Right lung (tissue), 5 donors: ENCODE measurements around the gene NDUFAF8. TPM values are rescaled to one million over a fixed set of nuclear protein-coding genes. Genes with fewer than 3 reads are reported as not detected.

ENCODE experiments used
- DNase-seq, 2 donors: peaks; one replicate each; pipeline ENCODE4 v3.0.0-alpha.2; 2013
- polyA plus RNA-seq, 5 donors: library from polyadenylated mRNA; unstranded; fragments of 120-200 nt; gene quantifications; one replicate each; pipeline versions ENCODE4 v1.2.1 to v1.2.3, GENCODE V29; 2013; ENCODE audit warnings: inconsistent platforms in 1 of 5, low replicate concordance in 1 of 5; ENCODE audit not compliant: insufficient read length in 5 of 5, insufficient read depth in 1 of 5

The NDUFAF8 gene
- polyA plus RNA-seq, 5 donors: 37.7 to 56.8 (median 41.3) TPM

DNA sequence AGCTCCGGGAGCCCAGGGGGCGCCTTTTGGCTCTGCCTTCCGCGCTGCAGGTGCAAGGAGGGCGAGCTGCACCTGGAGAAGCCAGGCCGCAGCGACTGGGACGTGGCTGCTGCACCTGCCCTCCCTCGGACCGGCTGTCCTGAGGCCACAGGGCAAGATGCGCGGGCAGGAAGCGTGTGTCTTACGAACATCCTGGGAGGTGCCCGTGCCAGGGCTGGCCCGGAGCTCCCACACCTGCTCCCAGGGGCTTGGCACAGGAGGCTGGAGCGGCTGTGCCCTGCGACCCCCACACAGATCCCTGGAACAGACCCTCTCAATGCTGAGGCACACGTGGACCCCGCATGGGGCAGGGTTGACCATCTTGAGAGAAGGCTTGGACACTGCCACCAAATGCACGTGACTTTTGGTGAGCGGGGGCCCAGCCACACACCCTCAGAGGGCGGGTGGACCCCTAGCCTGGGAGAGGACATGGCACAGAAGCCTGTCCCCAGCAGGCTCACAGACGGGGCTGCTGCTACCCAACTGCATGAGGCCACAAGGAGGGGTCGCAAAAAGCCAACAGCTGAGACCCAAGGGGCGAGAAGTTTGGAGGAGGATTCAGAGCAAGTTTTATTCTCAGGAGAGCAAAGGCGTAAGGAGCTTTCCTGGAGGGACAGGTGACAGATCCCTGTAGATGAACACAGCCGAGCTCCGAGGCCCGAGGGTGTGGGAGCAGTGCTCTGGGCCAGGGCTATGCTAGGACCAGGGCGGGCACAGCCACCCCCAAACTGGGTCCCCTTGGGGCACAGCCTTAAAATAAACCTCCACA is 11.4 kb downstream of the NDUFAF8 start:
- DNase-seq: no peak

DNA sequence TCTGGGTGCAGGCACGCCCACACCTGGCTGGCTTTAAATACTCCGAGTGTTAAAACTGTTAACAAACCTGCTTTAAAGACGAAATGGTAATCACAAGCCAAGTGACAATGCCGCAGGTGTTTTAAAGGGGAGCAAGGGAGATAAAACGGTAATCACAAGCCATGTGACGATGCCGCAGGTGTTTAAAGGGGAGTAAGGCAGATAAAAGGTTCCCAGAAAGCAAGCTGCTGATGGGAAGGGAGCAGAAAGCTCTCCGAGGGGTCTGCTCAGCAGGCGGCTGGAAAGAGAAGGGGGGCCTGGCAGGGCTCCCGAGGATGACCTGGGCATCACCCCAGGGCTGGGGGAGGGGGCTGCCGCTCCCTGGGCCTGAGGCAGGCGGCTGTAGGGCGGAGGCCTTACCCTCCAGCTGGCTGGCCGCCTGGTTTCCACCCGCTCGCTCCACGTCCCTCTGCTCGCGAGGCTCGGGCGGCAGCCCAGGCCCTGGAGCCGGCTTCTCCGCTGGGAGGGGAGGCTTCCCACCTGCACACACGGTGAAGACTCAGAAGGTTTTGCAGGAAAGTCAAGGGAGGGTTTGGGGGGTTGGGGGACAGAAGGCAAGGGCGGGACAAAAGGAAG is 12.1 kb downstream of the NDUFAF8 start:
- DNase-seq: no peak

DNA sequence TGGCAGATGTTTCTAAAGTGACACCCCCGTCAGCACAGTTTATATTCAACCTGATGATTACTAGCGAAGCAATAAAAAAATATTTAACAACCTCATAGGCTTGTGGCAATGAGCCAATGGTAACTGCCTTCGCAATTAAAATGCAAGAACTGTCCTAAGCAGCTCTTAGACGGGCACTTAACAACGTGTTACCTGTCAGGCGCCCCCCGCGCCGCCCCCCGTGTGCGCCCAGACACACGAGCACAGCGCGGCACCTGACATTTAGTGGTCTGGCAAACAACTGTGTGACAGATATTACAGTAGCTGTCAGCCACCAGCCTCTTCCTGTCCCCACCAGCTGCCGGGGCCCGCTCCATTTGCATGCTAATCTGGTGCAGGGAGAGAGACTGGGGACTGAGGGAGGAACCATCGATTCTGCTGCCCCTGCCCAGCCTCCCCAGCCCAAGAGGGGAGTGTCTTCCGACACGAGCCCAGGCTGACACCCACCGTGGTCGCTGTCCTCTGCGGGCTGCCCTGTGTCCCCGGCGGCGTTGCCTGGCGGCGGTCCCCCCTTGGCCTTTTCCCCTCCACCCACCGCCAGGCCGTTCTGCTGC is 12.7 kb downstream of the NDUFAF8 start:
- no peak for DNase-seq

DNA sequence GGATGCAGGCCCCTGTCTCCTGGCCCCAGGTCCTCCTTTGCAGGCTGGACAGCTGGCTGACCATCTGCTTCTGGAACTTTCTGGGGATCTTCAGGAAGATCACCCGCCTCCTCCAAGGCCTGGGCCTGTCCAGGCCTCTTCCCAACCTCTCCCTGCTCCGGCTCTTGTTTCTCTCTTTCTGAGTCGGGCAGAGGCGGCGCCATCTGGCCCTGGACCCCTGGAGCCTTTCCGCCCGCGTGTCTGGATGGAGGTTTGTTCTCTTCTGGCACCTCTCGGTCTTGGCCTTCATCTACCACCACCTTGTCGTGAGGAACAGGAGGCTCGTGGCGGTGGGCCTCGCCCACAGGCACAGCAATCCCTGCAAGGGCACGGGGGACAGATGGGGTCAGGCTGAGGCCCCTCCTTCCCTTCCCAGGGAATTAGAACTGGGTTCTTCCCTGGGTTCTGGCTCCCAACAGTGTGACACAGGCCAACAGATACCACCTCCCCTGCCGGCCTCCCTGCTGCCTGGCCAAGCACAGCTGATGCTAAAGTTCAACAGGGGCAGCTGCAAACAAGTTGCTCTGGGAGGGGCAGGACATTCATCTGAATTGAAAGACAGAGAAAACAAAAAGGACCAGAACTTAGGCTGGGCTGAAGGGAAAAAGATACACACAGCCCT is 13.3 kb downstream of the NDUFAF8 start:
- no peak for DNase-seq

DNA sequence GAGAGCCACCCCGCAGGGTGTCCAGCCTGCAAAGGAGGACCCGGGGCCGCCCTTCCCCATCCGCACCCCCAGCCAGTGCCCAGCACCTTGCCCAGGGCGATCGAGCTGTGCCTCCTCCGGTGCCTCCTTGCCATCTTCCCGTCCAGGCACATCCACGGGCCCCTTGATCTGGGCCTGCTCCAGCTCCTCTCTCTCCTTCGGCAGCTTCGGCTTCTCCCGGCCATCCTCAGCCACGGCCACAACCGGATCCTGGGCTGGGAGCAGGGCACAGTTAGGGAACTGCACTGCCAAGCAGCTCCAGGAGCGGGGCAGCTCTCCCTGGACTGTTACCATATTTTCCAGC is 13.8 kb downstream of the NDUFAF8 start:
- DNase-seq: no peak

DNA sequence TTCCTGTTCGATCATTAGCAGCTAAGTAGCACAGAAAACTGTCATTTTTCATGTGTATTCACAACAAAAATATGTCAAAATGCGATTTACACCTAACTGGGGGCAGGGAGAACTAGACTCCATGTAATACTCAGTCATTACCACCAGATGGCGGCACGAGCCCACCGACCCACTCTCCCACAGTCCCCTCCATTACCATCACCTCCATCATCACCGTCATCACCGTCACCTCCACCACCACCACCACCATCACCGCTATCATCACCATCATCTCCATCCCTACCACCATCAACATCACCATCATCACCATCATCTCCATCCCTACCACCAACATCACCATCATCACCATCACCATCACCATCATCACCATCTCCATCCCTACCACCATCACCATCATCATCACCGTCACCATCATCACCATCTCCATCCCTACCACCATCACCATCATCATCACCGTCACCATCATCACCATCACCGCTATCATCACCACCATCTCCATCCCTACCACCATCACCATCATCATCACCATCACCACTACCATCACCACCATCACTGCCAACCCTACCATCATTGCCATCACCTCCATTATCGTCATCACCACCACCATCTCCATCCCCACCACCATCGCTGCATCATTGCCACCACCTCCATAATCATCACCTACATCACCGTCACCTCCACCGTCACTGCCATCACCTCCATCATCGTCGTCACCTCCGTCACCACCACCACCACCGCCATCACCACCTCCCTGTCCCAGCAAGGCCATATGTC is 14.4 kb downstream of the NDUFAF8 start:
- peak in 1 of 2 donors; percentile 38 for DNase-seq

DNA sequence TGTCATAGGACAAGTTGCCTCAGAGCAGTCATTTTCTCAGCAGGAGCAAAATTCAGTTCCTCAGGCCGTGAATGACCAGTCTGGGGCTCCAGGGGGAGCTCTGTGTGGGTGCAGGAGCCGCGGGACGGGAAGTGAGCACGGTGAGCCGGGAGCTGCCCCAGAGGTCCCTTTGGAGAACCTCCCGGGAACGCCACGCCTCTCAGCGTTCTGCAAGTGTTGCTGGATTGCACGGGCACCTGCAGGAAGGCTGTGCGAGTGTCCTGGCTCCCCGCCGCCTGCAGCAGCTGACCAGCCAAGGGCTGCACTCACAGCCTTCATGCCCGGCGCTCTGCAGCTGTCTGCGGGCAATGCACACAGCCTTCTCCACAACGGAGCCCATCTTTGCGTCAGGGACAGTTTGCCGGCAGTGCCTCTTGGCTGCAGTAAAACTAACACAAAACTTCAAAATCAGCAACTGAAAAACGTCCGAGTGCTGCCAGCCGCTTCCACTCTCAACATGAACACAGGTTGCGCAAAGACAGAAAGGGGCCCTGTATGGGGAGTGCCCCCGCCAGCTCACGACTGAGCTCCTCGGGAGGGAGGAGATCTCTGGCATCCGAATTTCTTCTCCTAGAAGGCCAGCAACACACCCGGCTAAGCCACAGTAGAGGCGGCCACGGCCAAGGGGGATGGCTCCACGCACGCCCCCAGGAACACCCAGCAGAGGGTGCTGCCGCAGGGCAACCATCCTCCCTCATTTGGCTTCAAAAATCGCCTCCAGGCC is 16.0 kb downstream of the NDUFAF8 start:
- DNase-seq: peak; percentile 77 to 81

DNA sequence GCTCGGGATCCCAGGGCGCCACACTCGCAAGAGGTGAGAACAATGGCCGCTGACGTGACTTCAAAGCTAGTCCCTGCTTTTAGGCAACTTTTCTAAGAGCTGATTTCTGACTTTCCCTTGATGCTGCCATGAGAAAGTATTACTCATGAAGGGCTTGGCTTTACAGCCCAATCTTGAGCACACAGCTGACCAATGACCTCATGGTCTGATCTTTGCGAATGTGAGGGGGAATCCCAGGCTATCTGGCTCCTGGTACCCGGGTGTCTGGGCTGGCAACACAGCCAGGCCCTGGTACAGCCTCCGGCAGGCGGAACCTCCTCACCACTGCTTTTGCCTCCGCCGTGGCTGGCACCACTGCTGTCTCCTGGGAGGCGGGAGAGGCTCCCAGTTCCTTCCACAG is 17.5 kb downstream of the NDUFAF8 start:
- DNase-seq: no peak

DNA sequence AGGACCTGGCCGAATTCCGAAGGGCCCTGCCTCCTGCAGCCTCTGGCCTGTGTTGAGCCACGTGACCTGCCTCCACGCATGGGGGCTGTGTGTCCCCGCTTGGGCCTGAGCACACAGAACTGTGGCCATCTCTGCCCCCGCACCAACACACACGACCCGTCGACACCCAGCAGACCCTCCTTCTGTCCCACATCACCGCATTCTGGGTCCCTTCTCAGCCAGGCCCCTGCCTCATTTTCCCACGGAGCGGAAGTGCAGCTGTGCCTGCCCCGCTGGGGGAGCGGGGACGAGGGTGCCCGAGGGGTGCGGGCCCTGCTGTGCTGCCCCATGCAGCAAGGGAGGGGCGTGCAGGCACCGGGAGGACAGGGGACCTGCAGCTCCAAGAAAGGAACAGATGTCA is 18.4 kb downstream of the NDUFAF8 start:
- DNase-seq: no peak

DNA sequence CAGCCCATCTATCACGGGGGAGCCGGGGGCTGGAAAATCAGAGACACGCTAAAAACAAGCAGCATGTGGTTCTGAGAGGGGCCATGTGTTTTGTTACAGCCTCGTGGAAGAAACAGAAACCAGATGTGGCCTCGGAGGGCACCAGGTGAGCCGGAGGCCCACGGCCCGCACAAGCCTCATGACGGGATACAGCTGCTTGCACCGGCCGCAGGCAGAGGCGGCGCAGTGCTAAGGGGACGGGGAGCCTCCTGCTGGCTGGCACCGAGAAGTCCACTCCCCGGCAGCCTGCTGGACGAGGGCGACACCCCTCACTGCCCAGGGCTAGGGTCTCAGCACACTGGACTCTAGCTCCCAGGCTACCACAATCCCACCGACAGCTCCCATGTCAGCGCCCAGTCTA is 19.2 kb downstream of the NDUFAF8 start:
- no peak for DNase-seq

DNA sequence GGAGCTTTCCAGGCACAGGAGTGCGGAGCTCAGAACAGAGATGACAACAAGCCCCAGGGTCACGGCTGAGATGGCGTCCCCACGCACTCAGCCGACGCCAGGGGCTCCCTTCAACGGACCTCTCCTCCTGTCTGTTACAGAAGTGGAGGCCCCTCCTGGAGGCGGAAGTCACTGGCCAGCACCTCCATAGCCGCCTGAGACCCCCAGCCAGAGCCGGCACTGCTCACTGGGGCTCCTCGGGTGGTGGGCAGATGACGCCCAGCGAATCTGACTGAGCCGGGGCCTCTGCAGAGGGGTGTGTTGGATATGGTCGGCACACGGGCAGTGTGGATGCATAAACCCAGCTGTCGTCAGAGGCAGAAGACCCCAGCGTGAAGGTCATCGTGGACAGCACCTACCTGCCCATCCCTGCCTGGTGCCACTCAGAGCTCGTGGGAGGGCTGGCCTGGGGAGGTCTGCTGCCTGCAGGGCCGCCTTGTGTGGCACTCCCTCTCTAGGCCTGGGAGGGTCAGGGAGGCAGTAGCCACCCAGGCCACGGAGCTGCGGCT is 20.0 kb downstream of the NDUFAF8 start:
- DNase-seq: no peak

DNA sequence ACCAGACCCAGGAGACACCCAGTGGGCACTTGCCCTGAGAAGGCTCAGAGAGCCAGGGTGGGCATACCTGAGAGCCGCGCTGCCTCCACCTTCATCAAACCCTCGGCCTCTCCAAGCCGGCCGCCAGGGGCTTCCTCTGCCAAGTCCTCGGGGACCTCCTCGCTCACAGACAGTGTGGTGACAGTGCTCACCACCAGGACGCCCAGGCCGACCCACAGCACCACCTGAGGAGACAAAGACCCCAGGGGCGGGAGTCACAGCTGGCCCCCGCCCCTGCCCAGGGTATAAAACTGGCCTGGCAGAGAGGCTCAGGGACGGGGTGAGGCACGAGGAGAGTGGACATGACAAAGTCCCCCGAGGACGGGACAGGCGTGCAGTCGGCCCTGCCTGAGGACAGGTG is 21.1 kb downstream of the NDUFAF8 start:
- DNase-seq: no peak

DNA sequence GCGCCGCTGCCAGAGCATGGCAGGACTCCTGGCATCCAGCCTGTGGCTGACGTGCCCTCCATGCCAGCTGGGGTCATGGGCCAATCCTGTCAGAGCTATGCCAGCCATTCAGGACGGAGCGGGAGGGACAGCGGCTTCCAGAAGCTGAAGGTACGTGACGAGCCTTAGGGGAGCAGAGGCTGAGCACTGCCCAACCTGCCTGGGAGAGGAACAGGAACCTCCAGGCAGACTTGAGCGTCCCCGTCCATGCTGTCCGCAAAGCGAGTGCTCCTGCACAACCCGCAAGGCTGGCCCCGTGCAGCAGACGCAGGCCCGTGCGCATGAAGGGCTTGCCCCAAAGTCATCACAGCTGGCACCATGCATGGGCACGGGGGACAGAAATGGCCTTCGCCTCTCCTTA is 21.5 kb downstream of the NDUFAF8 start:
- no peak for DNase-seq

DNA sequence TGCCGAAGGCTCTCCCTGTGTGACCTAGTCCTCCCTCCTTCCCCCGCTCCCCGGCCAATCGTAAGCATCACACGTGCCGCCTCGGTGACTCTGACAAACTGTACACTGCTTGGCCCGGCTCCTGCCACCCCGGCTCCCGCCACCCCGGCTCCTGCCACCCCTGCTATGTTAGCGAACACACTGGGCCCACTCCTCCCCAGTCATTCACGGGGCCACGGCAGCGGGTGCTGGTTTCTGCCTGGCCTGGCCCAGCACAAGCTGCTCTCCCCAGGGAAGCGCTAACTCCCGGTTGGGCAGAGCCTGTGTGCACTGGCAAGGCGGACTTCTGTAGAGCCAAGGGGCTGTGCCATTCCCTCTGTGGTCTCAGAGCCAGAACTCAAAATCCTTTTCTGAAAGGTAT is 22.0 kb downstream of the NDUFAF8 start:
- DNase-seq: no peak

DNA sequence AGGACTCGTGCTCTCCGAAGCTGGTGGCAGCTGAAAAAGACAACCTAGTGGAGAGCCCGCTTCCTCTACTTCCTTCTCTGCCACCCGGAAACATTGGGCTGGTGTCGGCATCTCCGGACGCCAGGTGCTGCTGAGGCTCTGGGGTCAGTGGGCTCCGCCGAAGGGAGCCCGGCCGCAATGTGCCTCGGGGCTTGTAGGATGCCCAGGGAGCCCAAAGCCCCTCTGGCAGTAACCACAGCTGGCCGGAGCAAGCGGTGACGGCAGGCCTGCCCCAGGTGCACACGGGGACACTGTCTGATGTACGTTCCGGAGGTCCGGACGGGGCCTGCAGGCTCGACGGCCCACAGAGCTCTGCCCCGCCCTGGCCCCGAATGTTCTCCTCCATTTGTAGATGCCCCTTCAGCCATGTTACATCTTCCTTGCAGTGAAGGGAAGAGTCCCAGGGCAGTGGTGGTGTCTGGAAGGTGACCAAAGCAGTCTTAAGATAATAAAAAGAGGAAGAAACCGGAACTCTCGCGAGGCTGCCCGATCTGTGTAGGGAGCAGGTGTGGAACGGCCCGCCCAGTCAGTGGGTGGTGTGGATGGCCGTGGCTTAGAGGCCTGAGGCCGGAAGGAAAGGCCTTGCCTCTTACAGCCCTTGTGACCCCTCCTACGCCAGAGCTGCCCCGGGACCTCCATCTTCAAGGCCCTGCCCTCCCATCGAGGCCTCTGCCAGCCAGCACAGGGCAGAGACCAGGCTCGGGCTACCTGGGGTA is 22.6 kb downstream of the NDUFAF8 start:
- DNase-seq: no peak

DNA sequence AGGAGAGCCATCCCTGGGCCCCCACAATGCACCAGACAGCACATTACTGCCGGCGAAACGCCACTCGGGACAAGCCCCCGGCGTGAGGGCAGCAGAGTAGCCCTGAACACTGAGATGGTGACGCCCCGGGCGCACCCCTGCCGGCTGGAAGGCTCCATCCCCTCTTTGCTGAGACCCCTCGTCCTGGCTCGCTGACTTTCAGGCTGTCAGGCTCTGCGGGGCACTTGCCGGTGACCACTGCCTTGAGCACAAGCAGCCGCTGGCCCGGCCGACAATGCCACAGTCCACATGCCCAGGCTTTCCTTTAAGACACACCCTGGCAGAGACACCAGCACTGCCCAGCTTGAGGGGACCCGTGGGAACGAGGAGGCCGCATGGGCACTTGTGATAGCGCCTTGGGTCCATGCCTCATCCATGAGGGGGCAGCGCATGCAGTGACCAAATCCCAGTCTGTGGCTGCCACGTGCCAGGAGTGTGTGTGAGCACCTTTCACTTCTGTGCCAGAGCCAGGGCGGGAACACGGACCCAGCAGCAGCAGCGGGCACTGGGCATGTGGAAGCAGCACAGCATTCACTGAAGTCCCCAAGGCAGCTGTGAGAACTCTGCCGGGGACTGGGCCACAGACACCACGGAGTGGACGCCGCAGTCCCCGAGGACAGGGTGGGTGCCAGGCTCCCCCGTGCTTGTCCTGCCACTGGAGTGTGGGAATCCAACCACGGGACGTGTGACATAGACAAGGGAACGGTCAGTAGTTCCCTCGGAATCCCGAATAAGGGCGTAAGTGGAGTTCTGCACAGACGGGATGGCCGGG is 24.5 kb downstream of the NDUFAF8 start:
- DNase-seq: no peak

DNA sequence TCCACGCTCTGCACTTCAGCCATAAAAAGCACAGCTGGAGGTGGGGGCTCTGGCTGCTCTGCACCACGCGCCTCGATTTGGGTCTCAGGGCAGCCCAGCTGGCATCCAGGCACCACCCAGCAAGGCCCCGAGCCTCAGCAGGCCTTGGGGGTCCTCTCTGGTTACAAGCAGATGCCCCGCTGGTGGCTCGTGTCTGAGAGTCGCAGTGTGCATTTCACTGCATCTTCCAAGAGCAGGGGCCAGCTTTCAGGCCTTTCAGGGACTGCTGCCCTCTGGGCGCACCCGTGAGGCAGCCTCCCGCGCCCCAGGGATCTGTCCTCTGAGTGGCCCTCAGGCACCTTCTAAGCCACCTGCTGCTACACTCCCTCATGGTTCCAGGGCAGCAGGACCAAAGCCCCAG is 25.5 kb downstream of the NDUFAF8 start:
- DNase-seq: no peak

DNA sequence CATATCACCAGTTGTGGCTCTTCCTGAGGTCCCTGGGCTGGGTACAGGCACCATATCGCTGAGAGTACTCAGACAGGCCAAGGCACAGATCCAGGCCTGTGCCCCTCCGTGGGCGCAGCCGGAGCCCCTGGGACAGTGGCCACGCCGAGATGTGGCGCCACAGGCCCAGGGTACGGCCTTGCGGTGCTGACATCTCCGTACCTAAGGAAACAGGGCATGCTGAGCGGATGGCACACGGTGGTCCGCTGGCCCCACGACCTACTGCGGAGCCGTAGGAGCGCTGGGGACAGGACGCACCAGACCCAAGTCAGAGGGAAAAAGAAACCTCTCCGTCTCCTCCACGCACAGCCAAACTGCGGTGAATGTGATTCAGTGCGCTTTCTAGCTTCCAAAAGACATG is 26.5 kb downstream of the NDUFAF8 start:
- no peak for DNase-seq

DNA sequence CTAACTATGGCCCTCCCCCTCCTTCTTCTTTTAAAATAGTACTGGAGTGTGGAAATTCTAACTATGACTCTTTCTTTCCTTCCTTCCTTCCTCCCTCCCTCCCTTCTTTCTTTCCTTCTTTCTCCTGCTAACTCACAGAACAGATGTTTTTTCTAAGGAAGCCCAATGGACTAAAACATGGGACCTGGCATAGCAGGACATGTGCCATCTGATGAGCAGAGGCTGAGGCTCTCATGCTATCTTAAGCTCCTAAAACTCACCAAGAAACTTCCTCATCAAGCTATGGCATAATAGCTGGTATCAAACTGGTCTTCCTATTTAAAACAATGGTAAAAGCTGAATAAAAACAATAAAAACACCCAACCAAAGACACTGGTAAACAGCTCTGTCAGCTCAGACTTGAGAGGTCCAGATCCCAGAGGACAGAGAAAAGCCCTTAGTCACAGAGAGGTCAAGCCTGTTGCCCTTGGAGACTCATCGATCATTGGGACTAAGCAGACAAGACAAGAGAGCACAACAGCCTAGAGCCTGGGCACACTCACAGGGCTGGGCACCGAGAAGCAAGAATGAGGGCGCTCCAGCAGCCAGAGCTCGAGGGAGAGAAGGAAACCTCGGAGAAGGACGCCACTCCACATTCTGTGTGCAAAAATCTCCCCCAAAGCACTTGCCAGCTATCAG is 28.4 kb downstream of the NDUFAF8 start:
- DNase-seq: no peak
